ENCODE measurements around the gene PEA15. TPM values are rescaled to one million over a fixed set of nuclear protein-coding genes. Genes with fewer than 3 reads are reported as not detected.

Gene PEA15
- total and polyA plus RNA-seq, 10 of the 15 experiments (the other 5 are each of a cell fraction or from before 2014, with no cell fraction given), result 15.1 to 269 (median 65.6) TPM

- TF ChIP-seq BCL3 (IDR thresholded peaks at IDR 0.05; ENCODE audit: borderline replicate concordance, insufficient read depth, low read depth, low read length, poor library complexity, severe bottlenecking), result no peak
- no peak for TF ChIP-seq GABPA (IDR thresholded peaks at IDR 0.05; ENCODE audit: low read depth)
- no peak for TF ChIP-seq BMI1 (IDR thresholded peaks at IDR 0.05; ENCODE audit: borderline replicate concordance)
- no peak for TF ChIP-seq HCFC1 (IDR thresholded peaks at IDR 0.05; ENCODE audit: low read length)
- no peak for TF ChIP-seq USF2 (IDR thresholded peaks at IDR 0.05; ENCODE audit: borderline replicate concordance, low read depth, low read length)
- TF ChIP-seq ZNF592 (IDR thresholded peaks at IDR 0.05), result no peak
- TF ChIP-seq PKNOX1 (IDR thresholded peaks at IDR 0.05), result no peak
- TF ChIP-seq ZNF24 (IDR thresholded peaks at IDR 0.05), result no peak
Observed at GRCh38 chr1:160245434-160245833, 40.2 kb downstream of the PEA15 start (continued).

Data from GM12878 (cell line).